SIG-M5 treated with dmso at 0.1 percent for 504 hours (cell line): ENCODE measurements around the gene CENPU.
"Not testable (repeated sequence)": the region's sequence is repeated elsewhere in the genome, so short reads cannot be mapped to it uniquely, and the experiment has no call there.

Experiments used
- DNase-seq: peaks from one replicate; lab custom pipeline; 2025; ENCODE audit not compliant: unreplicated experiment; lab: John Stamatoyannopoulos, UW

The CENPU gene

GRCh38 chr4:184752496-184753275 lies 18.8 kb upstream of the CENPU start:
- no peak for DNase-seq

GRCh38 chr4:184751585-184751956 lies 17.7 kb upstream of the CENPU start:
- no peak for DNase-seq

GRCh38 chr4:184750926-184751584 lies 17.2 kb upstream of the CENPU start:
- DNase-seq = no peak

GRCh38 chr4:184748251-184748652 lies 14.4 kb upstream of the CENPU start:
- DNase-seq = no peak

- no peak for DNase-seq
Observed at GRCh38 chr4:184747034-184747830, 13.3 kb upstream of the CENPU start.

GRCh38 chr4:184745831-184746795 lies 12.2 kb upstream of the CENPU start:
- DNase-seq = peak; percentile 84

- no peak for DNase-seq
Observed at GRCh38 chr4:184744236-184744635, 10.3 kb upstream of the CENPU start.

GRCh38 chr4:184743650-184744049 lies 9.8 kb upstream of the CENPU start:
- DNase-seq = no peak

- not testable (repeated sequence) for DNase-seq
Observed at GRCh38 chr4:184741651-184742050, 7.8 kb upstream of the CENPU start.

GRCh38 chr4:184740980-184741391 lies 7.1 kb upstream of the CENPU start:
- no peak for DNase-seq

- DNase-seq = peak; percentile 73
Observed at GRCh38 chr4:184739575-184739974, 5.7 kb upstream of the CENPU start.

GRCh38 chr4:184734758-184735157 lies 862 bp upstream of the CENPU start:
- DNase-seq = no peak

- no peak for DNase-seq
Observed at GRCh38 chr4:184732126-184732525, 1.8 kb downstream of the CENPU start.

- DNase-seq = no peak
Observed at GRCh38 chr4:184731056-184731455, 2.8 kb downstream of the CENPU start.

GRCh38 chr4:184729946-184730345 lies 4.0 kb downstream of the CENPU start:
- no peak for DNase-seq

- DNase-seq = no peak
Observed at GRCh38 chr4:184728858-184729257, 5.0 kb downstream of the CENPU start.

- no peak for DNase-seq
Observed at GRCh38 chr4:184727430-184727829, 6.5 kb downstream of the CENPU start.

GRCh38 chr4:184722798-184723197 lies 11.1 kb downstream of the CENPU start:
- no peak for DNase-seq

GRCh38 chr4:184721254-184721653 lies 12.6 kb downstream of the CENPU start:
- DNase-seq = no peak

- DNase-seq = no peak
Observed at GRCh38 chr4:184719407-184719806, 14.5 kb downstream of the CENPU start.

GRCh38 chr4:184715526-184715925 lies 18.4 kb downstream of the CENPU start:
- DNase-seq = no peak
